HFF-Myc (cell line): ENCODE data around the gene B3GALNT1.

Experiments
- DNase-seq: peaks from one replicate; pipeline ENCODE4 v3.0.0-alpha.2; 2011; ENCODE audit warnings: low read depth; ENCODE audit errors: extremely low read depth
- H3K4me3 ChIP-seq: replicated peaks from 2 replicates; pipeline ENCODE4 v1.5.1; 2011; ENCODE audit warnings: low read depth, mild to moderate bottlenecking, control low read depth, low read length
- TF ChIP-seq, protein P1 (sequence below): IDR thresholded peaks from 2 replicates; pipeline ENCODE4 v1.5.1; 2012; ENCODE audit warnings: mild to moderate bottlenecking, low read depth, low read length, control low read depth; ENCODE audit errors: missing control alignments

B3GALNT1 gene

GRCh38 chr3:161082063-161082462 lies 23.1 kb downstream of the B3GALNT1 start:
- TF ChIP-seq, protein P1, sequence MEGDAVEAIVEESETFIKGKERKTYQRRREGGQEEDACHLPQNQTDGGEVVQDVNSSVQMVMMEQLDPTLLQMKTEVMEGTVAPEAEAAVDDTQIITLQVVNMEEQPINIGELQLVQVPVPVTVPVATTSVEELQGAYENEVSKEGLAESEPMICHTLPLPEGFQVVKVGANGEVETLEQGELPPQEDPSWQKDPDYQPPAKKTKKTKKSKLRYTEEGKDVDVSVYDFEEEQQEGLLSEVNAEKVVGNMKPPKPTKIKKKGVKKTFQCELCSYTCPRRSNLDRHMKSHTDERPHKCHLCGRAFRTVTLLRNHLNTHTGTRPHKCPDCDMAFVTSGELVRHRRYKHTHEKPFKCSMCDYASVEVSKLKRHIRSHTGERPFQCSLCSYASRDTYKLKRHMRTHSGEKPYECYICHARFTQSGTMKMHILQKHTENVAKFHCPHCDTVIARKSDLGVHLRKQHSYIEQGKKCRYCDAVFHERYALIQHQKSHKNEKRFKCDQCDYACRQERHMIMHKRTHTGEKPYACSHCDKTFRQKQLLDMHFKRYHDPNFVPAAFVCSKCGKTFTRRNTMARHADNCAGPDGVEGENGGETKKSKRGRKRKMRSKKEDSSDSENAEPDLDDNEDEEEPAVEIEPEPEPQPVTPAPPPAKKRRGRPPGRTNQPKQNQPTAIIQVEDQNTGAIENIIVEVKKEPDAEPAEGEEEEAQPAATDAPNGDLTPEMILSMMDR: no peak
- H3K4me3 ChIP-seq: no peak overlapping the region
- DNase-seq: no peak

DNA sequence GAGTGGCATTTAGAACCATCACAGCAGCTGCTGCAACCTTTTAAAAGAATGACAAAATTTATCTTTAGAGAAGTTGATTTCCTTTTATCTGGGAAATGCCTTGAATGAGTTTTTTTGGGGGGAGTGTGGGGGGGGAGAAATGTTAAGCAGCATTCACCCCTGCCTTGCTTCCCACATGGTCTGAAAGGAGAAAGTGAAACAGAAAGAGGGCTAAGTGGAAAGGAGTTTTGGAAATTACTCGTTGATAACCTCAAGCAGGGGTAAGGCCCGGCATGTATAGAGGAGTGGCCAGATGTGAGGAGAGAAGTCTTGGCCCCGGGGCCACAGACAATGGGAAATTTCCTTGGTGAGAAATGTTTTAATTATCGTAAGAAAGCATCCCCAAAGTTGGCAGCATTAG lies 23.5 kb downstream of the B3GALNT1 start:
- TF ChIP-seq, protein P1: no peak
- no peak for DNase-seq

DNA sequence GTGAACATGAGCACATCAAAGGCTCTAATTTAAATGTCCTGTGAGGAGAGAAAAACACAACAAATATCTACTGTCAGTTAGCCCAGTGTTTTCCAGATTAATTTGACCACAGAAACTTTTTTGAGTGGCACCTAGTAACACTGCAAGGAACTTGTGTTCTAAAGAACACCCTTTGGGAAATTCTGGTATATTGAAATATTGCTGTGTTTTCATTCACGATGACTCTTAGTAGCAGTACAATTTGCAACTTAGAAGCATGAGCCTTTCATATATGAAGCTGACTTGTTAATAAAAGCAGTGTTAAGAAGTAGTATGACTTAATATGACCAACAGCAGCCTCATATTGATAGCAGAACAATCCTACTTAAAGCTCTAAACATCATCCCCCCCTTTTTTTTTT lies 32.0 kb downstream of the B3GALNT1 start:
- no peak overlapping the region for H3K4me3 ChIP-seq
- no peak for DNase-seq
- TF ChIP-seq, protein P1: no peak

More for the DNA sequence above, 23.5 kb downstream of the B3GALNT1 start:
- no peak overlapping the region for H3K4me3 ChIP-seq

- no peak for DNase-seq
- TF ChIP-seq, protein P1: no peak
Measured at GRCh38 chr3:161072751-161073150, 32.4 kb downstream of the B3GALNT1 start.

DNA sequence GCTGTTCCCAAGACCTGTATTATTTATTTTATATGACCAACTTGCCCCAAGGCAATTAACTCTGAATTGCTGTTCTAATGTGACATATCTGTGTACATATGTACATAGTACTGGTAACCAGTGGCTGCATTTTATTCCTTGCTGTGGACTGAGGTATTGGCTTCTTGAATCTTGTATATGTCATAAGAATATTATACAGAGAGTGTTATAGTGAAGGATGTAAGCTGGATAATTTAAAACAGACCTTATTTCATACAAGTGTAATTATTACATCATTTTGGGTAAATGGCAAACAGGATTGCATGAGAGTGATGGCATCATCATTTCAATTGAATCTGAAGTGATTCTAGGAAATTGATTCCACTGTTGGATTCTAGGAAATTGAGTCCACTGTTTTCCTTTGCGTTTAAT lies 32.9 kb downstream of the B3GALNT1 start:
- TF ChIP-seq, protein P1: no peak
- DNase-seq: no peak
- H3K4me3 ChIP-seq: no peak overlapping the region

More at GRCh38 chr3:161072751-161073150, 32.4 kb downstream of the B3GALNT1 start:
- no peak overlapping the region for H3K4me3 ChIP-seq

- H3K4me3 ChIP-seq: no peak overlapping the region
- TF ChIP-seq, protein P1: no peak
- no peak for DNase-seq
Measured at GRCh38 chr3:161070980-161071663, 34.0 kb downstream of the B3GALNT1 start.

DNA sequence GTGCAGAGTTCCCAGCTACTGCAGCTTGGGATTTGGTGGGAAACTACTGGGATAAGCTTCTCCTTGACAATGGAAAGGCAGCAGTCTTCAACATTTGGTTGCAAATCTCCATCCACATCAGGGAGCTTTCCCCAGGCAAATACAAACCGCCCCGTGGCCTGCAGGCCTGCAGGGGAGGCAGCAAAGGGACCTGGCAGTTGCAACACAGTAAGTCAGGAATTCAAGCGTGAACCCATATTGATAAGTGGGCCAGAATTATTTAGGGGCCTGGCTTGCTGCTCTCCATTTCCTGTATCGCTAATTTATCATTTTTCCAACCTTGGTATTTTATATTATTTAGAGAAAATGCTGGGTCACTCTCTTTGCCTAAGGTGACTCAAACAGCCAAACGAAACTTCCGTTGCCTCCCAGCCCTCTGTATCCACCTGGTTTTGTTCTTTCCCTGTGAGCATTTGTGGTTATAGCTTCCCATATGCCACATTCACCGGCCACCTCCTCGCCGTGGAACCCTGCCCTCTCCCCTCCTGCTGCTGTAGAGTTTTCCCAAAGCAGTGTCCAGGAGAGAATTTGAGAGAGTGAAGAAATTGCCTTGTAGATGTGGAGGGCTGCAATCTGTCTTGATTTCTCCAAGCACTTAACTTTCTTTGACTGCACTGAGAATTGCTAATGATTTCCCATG lies 34.8 kb downstream of the B3GALNT1 start:
- no peak for DNase-seq
- H3K4me3 ChIP-seq: no peak overlapping the region
- TF ChIP-seq, protein P1: no peak
